Measurements from ENCODE around the gene GNG13.

DNA sequence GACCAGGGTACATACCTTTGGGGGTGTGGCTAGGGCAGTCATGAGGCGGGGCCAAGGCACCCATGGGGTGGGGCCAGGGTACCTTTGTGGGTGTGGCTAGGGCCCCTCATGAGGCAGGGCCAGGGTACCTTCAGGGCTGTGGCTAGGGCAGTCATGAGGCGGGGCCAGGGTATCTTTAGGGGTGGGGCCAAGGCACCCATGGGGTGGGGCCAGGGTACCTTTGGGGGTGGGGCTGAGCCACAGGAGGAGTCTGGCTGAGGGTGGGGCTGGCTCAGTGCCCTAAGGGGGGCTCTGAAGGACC is 3.5 kb downstream of the GNG13 start:
- TF ChIP-seq, protein P1, sequence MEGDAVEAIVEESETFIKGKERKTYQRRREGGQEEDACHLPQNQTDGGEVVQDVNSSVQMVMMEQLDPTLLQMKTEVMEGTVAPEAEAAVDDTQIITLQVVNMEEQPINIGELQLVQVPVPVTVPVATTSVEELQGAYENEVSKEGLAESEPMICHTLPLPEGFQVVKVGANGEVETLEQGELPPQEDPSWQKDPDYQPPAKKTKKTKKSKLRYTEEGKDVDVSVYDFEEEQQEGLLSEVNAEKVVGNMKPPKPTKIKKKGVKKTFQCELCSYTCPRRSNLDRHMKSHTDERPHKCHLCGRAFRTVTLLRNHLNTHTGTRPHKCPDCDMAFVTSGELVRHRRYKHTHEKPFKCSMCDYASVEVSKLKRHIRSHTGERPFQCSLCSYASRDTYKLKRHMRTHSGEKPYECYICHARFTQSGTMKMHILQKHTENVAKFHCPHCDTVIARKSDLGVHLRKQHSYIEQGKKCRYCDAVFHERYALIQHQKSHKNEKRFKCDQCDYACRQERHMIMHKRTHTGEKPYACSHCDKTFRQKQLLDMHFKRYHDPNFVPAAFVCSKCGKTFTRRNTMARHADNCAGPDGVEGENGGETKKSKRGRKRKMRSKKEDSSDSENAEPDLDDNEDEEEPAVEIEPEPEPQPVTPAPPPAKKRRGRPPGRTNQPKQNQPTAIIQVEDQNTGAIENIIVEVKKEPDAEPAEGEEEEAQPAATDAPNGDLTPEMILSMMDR (IDR thresholded peaks at IDR 0.05; ENCODE audit: low read depth, low read length, poor library complexity, severe bottlenecking), result no peak
- no peak for TF ChIP-seq EZH2phosphoT487 (IDR thresholded peaks at IDR 0.05; ENCODE audit: borderline replicate concordance, low read length)
